Epithelial cell of esophagus (primary cell): ENCODE data around the gene ZC2HC1C.

Experiments used
- DNase-seq: peaks from one replicate; pipeline ENCODE4 v3.0.0; 2010; ENCODE audit warnings: low read depth
- H3K4me3 ChIP-seq: 2 replicates; pipeline ENCODE4 v1.5.1; 2011; ENCODE audit warnings: mild to moderate bottlenecking, low read length, control low read depth
- TF ChIP-seq, protein P1 (sequence below): IDR thresholded peaks from 2 replicates; pipeline ENCODE4 v1.5.1; 2011; ENCODE audit warnings: low read depth, mild to moderate bottlenecking, low read length, control low read depth, inconsistent platforms; ENCODE audit not compliant: insufficient read depth; ENCODE audit errors: missing control alignments

The ZC2HC1C gene

DNA sequence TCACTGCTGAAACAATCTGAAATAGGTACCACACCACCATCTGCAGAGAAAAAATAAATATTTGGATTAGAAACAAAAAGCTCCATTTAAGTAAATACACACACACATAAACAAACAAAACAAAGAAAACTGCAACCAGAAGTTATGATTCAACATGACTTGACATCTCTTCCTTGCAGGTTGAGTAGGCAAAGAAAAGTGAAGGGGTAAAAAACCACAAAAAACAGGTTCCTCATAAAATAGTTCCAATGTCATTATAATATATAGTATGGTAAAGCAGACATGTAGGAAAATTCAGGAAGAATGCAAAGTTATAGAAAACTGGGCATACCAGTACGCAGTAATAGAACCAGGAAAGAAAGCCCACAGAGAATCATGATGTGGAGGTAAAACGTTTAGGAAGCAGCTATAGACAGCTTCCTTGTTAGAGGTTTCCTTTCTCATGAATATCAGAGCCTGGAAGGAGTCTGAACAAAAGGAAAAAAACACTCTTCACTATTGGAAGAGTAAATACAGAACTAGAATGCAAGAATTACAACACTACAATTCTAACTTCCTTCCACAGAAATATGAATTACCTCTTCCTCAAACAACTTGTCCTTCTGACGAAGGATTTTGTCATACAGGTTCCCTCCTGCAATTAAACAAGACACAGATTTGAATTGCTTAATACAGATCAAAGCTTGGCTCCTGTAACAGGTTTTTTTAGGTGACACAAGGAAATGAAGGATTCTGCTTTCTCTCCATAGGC, 51.3 kb downstream of the ZC2HC1C start:
- peak; percentile 34 for DNase-seq
- TF ChIP-seq, protein P1, sequence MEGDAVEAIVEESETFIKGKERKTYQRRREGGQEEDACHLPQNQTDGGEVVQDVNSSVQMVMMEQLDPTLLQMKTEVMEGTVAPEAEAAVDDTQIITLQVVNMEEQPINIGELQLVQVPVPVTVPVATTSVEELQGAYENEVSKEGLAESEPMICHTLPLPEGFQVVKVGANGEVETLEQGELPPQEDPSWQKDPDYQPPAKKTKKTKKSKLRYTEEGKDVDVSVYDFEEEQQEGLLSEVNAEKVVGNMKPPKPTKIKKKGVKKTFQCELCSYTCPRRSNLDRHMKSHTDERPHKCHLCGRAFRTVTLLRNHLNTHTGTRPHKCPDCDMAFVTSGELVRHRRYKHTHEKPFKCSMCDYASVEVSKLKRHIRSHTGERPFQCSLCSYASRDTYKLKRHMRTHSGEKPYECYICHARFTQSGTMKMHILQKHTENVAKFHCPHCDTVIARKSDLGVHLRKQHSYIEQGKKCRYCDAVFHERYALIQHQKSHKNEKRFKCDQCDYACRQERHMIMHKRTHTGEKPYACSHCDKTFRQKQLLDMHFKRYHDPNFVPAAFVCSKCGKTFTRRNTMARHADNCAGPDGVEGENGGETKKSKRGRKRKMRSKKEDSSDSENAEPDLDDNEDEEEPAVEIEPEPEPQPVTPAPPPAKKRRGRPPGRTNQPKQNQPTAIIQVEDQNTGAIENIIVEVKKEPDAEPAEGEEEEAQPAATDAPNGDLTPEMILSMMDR, result no peak
- no peak overlapping the region for H3K4me3 ChIP-seq

DNA sequence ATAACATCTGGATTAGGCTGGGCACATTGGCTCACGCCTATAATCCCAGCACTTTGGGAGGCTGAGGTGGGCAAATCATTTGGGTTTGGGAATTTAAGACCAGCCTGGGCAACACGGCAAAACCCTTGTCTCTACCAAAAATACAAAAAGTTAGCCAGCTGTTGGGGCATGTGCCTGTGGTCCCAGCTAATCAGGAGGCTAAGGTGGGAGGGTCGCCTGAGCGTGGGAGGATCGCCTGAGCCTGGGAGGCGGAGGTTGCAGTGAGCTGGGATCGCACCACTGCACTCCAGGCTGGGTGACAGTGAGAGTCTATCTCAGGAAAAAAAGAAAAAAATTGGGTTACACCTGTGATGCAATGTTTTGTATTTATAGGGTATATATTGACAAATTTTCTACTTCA, 52.1 kb downstream of the ZC2HC1C start:
- DNase-seq, result no peak

DNA sequence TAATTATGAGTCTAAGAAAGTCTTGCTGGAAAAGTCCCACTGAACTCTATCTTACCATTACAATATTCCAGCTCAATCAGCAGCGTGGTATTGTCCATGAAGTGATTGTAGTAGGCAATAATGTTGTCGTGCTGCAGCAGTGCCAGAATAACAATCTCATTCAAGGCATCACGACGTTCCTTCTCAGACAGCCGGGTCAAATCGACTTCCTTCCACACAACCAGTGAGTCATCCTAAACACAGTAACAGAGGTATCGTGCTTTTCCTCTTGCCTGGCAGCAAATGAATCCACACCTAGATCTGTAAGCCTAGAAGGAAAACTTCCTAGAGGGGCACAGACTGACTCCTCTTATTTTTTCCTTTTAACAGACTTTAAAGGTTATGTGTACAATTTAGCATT, 54.5 kb downstream of the ZC2HC1C start:
- TF ChIP-seq, protein P1, result no peak
- peak; percentile 86 for DNase-seq
- no peak overlapping the region for H3K4me3 ChIP-seq

More for the DNA sequence above, 52.1 kb downstream of the ZC2HC1C start:
- H3K4me3 ChIP-seq, result no peak overlapping the region
- TF ChIP-seq, protein P1, result no peak

DNA sequence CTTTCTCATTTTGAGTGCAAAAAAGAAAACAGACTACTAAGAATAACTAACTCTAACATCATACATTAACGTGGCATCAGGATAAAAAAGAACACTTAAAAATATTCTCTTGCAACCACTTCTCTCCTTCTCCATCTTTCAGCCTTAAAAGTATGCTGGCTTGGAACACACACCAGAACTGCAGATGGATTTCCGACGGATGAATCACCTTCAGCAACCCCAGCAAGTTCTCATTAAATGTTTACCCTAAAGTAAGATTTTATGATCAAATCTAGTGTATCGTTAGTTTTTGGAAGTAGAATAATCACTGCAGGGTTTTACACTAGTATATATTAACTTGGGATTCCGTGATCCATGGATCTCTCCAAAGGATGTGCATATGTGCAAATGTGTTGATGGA, 56.2 kb downstream of the ZC2HC1C start:
- peak; percentile 54 for DNase-seq
- H3K4me3 ChIP-seq, result peak overlapping the region; percentile 61
- TF ChIP-seq, protein P1, result no peak

DNA sequence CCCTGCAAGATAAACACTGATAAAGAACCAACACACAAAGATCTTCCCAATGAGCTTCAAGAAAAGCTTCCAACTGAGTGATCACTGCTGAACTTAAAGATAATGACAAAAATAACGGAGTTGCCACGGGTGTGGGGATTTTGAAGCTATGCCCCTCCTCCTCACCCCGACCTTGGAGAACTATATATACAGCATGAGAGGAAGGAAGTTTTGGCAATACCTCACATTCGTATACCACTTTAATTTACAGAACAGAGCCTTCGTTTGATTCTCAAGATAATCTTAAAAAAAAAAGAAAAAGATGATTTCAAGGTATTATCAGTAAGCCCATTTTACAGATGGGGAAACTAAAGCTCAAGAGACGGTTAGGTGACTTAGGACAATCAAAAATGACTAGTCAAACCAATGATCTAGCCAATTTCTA, 56.7 kb downstream of the ZC2HC1C start:
- no peak for DNase-seq
- H3K4me3 ChIP-seq, result peak overlapping the region; percentile 61
- TF ChIP-seq, protein P1, result no peak

DNA sequence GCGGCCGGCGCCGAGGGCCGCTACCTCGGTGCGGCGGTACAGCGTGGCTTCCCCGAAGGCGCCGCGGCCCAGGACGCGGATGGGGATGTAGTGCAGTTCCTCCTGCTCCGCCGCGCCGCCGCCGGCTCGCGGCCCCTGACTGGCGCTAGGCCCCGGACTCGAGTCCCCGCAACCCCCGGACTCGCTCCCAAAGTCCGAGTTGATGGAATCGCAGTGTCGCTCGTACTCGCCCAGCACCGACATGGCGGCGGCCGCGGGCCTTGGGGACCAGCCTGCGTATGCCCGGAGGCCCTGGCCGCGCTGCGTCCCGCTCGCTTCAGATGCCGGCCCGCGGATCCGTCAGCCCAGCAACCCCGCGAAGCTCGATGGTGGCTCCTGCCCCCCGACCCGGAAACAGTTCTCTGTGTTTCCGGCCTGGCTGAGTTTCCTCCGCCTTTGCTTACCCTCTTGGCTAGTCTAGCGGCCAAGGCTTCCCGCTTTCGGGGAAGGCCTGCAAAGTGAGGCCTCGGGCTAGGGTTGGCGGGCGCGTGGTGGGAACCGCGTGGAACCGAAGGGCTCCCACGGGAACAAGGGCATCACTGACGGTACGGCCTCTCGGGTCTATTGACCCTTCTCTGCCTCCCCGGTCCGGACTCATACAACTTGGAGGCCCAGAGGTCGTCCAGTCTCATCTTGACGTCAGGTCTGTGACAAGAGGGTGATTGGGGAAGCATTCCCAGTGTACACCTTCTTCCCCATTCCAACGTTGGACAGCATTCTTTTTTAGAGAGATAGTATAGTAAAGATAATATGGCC, 57.4 kb downstream of the ZC2HC1C start, which contains the start of gene NEK9:
TSS of gene NEK9 (minus strand) at position 370 of the 795 bp plus-strand sequence. CDS start at position 243, 127 bp downstream.
- peak; percentile 78 for DNase-seq
- peak within 1 kb of the TSS; percentile 61 for H3K4me3 ChIP-seq

DNA sequence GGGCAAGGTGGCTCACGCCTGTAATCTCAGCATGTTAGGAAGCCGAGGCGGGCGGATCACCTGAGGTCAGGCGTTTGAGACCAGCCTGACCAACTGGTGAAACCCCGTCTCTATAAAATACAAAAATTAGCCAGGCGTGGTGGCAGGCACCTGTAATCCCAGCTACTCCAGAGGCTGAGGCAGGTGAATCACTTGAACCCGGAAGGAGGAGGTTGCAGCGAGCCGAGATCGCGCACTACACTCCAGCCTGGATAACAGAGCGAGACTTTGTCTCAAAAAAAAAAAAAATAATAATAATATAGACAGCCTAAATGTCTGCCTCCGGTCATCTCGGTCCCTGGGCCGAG, 58.0 kb downstream of the ZC2HC1C start:
- H3K4me3 ChIP-seq, result peak overlapping the region; percentile 61
- peak; percentile 38 for DNase-seq

More for the DNA sequence above, 57.4 kb downstream of the ZC2HC1C start, which contains the start of gene NEK9:
- TF ChIP-seq, protein P1, result no peak
